NB4 (cell line): Measurements from ENCODE around the gene CSF3R.

ENCODE experiments used
- DNase-seq: peaks from one replicate; pipeline ENCODE4 v3.0.0; 2010; ENCODE audit warnings: low read depth
- H3K4me3 ChIP-seq: one replicate; pipeline ENCODE4 v1.5.1; 2011; ENCODE audit warnings: mild to moderate bottlenecking, low read depth, low read length, moderate library complexity
- CTCF ChIP-seq: IDR thresholded peaks from one replicate; pipeline ENCODE4 v1.5.1; 2012; ENCODE audit warnings: low read depth, low read length
- MAX ChIP-seq: IDR thresholded peaks from 2 replicates; pipeline ENCODE4 v1.6.1; 2011; ENCODE audit warnings: low read depth, low read length
- MYC ChIP-seq: IDR thresholded peaks from 2 replicates; pipeline ENCODE4 v1.6.1; 2011; ENCODE audit warnings: low read depth, low read length
- POLR2A ChIP-seq: IDR thresholded peaks from 2 replicates; pipeline ENCODE4 v1.6.1; 2011; ENCODE audit warnings: mild to moderate bottlenecking; ENCODE audit not compliant: insufficient read length; ENCODE audit errors: extremely low read depth

CSF3R gene

GRCh38 chr1:36421649-36422048, 61.1 kb downstream of the CSF3R start:
- no peak for DNase-seq
- H3K4me3 ChIP-seq = no peak overlapping the region
- no peak for TF ChIP-seq CTCF
- no peak for TF ChIP-seq MYC
- no peak for TF ChIP-seq POLR2A
- no peak for TF ChIP-seq MAX

DNA sequence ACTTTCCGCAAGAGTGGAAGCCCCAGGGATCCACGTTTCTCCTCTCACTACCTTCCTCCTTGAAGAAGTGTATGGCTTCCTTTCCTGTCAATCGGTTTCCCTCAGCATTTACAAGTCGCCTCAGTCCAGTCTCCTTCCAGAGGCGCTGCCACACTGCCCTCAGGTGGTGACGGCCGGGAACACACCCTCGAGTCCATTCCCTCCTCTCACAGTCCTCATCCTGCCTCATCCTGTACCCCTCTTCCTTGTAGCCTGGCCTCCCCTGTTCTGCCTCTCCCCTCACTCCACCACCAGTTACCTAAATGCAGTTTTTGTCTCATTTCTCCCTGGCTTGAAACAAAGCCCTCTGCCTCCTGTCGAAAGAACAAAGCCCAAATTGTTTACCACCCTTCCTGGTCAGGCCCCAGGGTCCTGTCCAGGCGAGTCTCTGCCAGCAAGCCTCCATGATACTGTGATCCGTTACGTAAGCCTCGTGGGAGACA, 61.8 kb downstream of the CSF3R start:
- H3K4me3 ChIP-seq = no peak overlapping the region
- peak; percentile 86 for DNase-seq
- peak; percentile 42 for TF ChIP-seq MYC
- no peak for TF ChIP-seq POLR2A
- peak; percentile 95 for TF ChIP-seq CTCF
- TF ChIP-seq MAX = peak; percentile 47; the same call in 1 of the 2 replicates

GRCh38 chr1:36420409-36420808, 62.3 kb downstream of the CSF3R start:
- DNase-seq = no peak
- no peak overlapping the region for H3K4me3 ChIP-seq
- TF ChIP-seq CTCF = no peak
- no peak for TF ChIP-seq MYC
- TF ChIP-seq MAX = no peak
- no peak for TF ChIP-seq POLR2A

DNA sequence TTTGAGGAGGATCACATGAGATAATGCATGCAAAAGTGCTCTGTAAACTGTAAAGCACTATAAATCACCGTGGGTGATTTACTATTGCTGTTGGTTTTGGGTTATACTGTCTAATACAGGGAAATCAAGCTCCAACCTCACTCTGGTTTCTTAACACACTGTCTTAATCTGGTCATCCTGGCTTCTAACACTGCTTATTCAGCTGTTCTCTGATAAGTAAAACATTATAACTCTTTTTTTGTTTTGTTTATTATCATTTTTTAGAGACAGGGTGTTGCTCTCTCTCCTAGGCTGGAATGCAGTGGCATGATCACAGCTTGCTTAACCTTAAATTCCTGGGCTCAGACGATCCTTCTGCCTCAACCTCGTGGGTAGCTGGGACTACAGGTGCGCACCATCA, 63.1 kb downstream of the CSF3R start:
- TF ChIP-seq MYC = no peak
- no peak for TF ChIP-seq CTCF
- no peak for TF ChIP-seq POLR2A
- no peak for TF ChIP-seq MAX
- no peak overlapping the region for H3K4me3 ChIP-seq
- DNase-seq = no peak

DNA sequence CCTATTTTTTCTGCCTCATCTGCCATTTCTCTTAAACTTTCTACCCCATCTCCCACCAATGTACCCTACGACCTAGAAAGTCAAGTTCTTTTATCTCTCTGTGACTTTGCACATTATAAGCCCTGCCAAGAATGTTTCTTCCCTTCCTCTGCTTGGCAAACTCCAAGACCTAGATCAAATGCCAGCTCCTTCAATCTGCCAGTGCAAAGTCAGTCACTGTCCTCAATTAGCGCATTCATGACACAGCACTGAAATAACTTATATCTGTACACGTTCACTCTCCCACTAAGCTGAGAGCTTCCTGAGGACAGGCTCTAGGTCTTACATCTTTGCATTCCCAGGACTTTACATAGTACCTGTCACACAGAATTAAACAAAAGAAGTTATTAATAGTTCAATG, 63.6 kb downstream of the CSF3R start:
- TF ChIP-seq CTCF (no peak), POLR2A (no peak), MYC (no peak), MAX (no peak)
- no peak overlapping the region for H3K4me3 ChIP-seq
- DNase-seq = no peak

GRCh38 chr1:36417931-36418330, 64.8 kb downstream of the CSF3R start:
- no peak for DNase-seq
- TF ChIP-seq MAX (no peak), POLR2A (no peak), CTCF (no peak), MYC (no peak)
- no peak overlapping the region for H3K4me3 ChIP-seq
